Mucosa of gallbladder (tissue), 1 donor: ENCODE measurements around the gene PCLAF. TPM values are rescaled to one million over a fixed set of nuclear protein-coding genes. Genes with fewer than 3 reads are reported as not detected.
"Not testable (repeated sequence)": the region's sequence is repeated elsewhere in the genome, so short reads cannot be mapped to it uniquely, and the experiment has no call there.

Source experiments
- DNase-seq: peaks from one replicate; pipeline ENCODE4 v3.0.0-alpha.2; 2020; ENCODE audit warnings: low spot score
- total RNA-seq: library from RNA; stranded (reverse); gene quantifications from one replicate; pipeline ENCODE4 v1.2.1, GENCODE V29; 2021
- donor health status: DM: no; HTN: no; CAD: no.

Gene PCLAF
- 3.0 TPM for total RNA-seq

GRCh38 chr15:64381000-64381751, at the start of gene PCLAF:
TSS of gene PCLAF (minus strand) at chr15:64381441. CDS start at chr15:64381371, 70 bp downstream.
- DNase-seq, result peak; percentile 94

GRCh38 chr15:64430000-64430735, 48.9 kb upstream of the PCLAF start:
- DNase-seq, result peak; percentile 35

GRCh38 chr15:64429448-64429847, 48.2 kb upstream of the PCLAF start:
- DNase-seq, result no peak

- DNase-seq, result no peak
These were observed 45.7 kb upstream of the PCLAF start for GRCh38 chr15:64426845-64427465.

- DNase-seq, result no peak
These were observed 44.0 kb upstream of the PCLAF start for GRCh38 chr15:64425221-64425620.

GRCh38 chr15:64423970-64424369, 42.7 kb upstream of the PCLAF start:
- no peak for DNase-seq

GRCh38 chr15:64422697-64423096, 41.5 kb upstream of the PCLAF start:
- no peak for DNase-seq

GRCh38 chr15:64412216-64412615, 31.0 kb upstream of the PCLAF start:
- no peak for DNase-seq

- no peak for DNase-seq
These were observed 19.3 kb upstream of the PCLAF start for GRCh38 chr15:64400583-64400982.

GRCh38 chr15:64398575-64398974, 17.3 kb upstream of the PCLAF start:
- no peak for DNase-seq

GRCh38 chr15:64396789-64397188, 15.5 kb upstream of the PCLAF start:
- no peak for DNase-seq

GRCh38 chr15:64392471-64392870, 11.2 kb upstream of the PCLAF start:
- DNase-seq, result not testable (repeated sequence)

GRCh38 chr15:64389036-64389435, 7.8 kb upstream of the PCLAF start:
- DNase-seq, result no peak

GRCh38 chr15:64387562-64388168, 6.4 kb upstream of the PCLAF start, which contains the start of gene TRIP4:
TSS of gene TRIP4 (plus strand) at chr15:64387836. CDS start at chr15:64387864, 28 bp downstream.
- DNase-seq, result peak; percentile 95

- DNase-seq, result no peak
These were observed 5.0 kb upstream of the PCLAF start for GRCh38 chr15:64386291-64386690.

- DNase-seq, result no peak
These were observed 2.5 kb upstream of the PCLAF start for GRCh38 chr15:64383760-64384159.

GRCh38 chr15:64380130-64380870, 941 bp downstream of the PCLAF start:
- not testable (repeated sequence) for DNase-seq

- DNase-seq, result no peak
These were observed 1.9 kb downstream of the PCLAF start for GRCh38 chr15:64379216-64379960.

GRCh38 chr15:64373360-64373759, 7.9 kb downstream of the PCLAF start:
- DNase-seq, result no peak

GRCh38 chr15:64371383-64371782, 9.9 kb downstream of the PCLAF start:
- DNase-seq, result not testable (repeated sequence)
